ENCODE measurements around the gene KRT77. TPM values are rescaled to one million over a fixed set of nuclear protein-coding genes. Genes with fewer than 3 reads are reported as not detected.

KRT77 gene
- polyA plus RNA-seq, 3 donors: not detected

GRCh38 chr12:52667509-52667908, 35.8 kb downstream of the KRT77 start:
- no peak overlapping the region for H3K4me3 Mint-ChIP-seq
- Histone ChIP-seq H3K4me3 (replicated peaks in 1 of 3; ENCODE audit: low read depth in 2 of 3, low read length in 3 of 3) (no peak overlapping the region), H3K27ac (ENCODE audit: low read depth in 1 of 2, low read length in 2 of 2) (no peak overlapping the region), H4K20me1 (ENCODE audit: insufficient read depth, low read length) (no peaks in the 10 kb centered on the region), H3K36me3 (replicated peaks in 1 of 2; ENCODE audit: control insufficient read depth in 1 of 2, insufficient read depth in 2 of 2, low read length in 2 of 2) (no peaks in the 10 kb centered on the region), H2AFZ (ENCODE audit: insufficient read depth, low read depth, low read length, poor library complexity, severe bottlenecking) (no peak overlapping the region), H3K9ac (ENCODE audit: insufficient read depth, low read length, poor library complexity, severe bottlenecking) (no peak overlapping the region), H3K4me1 (ENCODE audit: control insufficient read depth in 1 of 2, insufficient read depth in 2 of 2, low read length in 2 of 2) (no peaks in the 10 kb centered on the region), H3K79me2 (ENCODE audit: insufficient read depth, low read length) (no peaks in the 10 kb centered on the region), H3K27me3 (ENCODE audit: control insufficient read depth in 2 of 2, insufficient read depth in 2 of 2, low read length in 2 of 2) (no peaks in the 10 kb centered on the region), H3K9me3 (replicated peaks in 1 of 2; ENCODE audit: control insufficient read depth in 1 of 2, insufficient read depth in 1 of 2, low read length in 2 of 2) (no peaks in the 10 kb centered on the region), H3K4me2 (replicated peaks; ENCODE audit: extremely low read depth, low read length, poor library complexity, severe bottlenecking) (no peak overlapping the region)
- no peak for DNase-seq
- no peaks in the 10 kb centered on the region for H3K9me3 Mint-ChIP-seq
- H3K27me3 Mint-ChIP-seq (ENCODE audit: low read depth in 3 of 3): peaks cover 0 to 2% (median 2%) of the 10 kb centered on the region in 3 donors
- WGBS (ENCODE audit: insufficient coverage): 90% methylated on average over 7 of the region's 9 CpGs
- no peak for TF ChIP-seq CTCF (IDR thresholded peaks at IDR 0.05)
- H3K27ac Mint-ChIP-seq: no peak overlapping the region
- no peaks in the 10 kb centered on the region for H3K36me3 Mint-ChIP-seq
- no peaks in the 10 kb centered on the region for H3K4me1 Mint-ChIP-seq
- intact Hi-C loops (cut with micrococcal nuclease): no loop called here

GRCh38 chr12:52666471-52666870, 36.9 kb downstream of the KRT77 start:
- Mint-ChIP-seq H3K36me3 (no peaks in the 10 kb centered on the region), H3K9me3 (no peaks in the 10 kb centered on the region), H3K4me3 (no peak overlapping the region), H3K4me1 (no peaks in the 10 kb centered on the region), H3K27me3 (ENCODE audit: low read depth in 3 of 3) (peaks cover 0 to 4% (median 2%) of the 10 kb centered on the region in 3 donors), H3K27ac (no peak overlapping the region)
- Histone ChIP-seq H2AFZ (ENCODE audit: insufficient read depth, low read depth, low read length, poor library complexity, severe bottlenecking) (no peak overlapping the region), H3K9ac (ENCODE audit: insufficient read depth, low read length, poor library complexity, severe bottlenecking) (no peak overlapping the region), H3K36me3 (replicated peaks in 1 of 2; ENCODE audit: control insufficient read depth in 1 of 2, insufficient read depth in 2 of 2, low read length in 2 of 2) (no peaks in the 10 kb centered on the region), H3K27ac (ENCODE audit: low read depth in 1 of 2, low read length in 2 of 2) (no peak overlapping the region), H3K27me3 (ENCODE audit: control insufficient read depth in 2 of 2, insufficient read depth in 2 of 2, low read length in 2 of 2) (no peaks in the 10 kb centered on the region), H3K4me1 (ENCODE audit: control insufficient read depth in 1 of 2, insufficient read depth in 2 of 2, low read length in 2 of 2) (no peaks in the 10 kb centered on the region), H3K79me2 (ENCODE audit: insufficient read depth, low read length) (no peaks in the 10 kb centered on the region), H3K4me3 (replicated peaks in 1 of 3; ENCODE audit: low read depth in 2 of 3, low read length in 3 of 3) (no peak overlapping the region), H3K4me2 (replicated peaks; ENCODE audit: extremely low read depth, low read length, poor library complexity, severe bottlenecking) (no peak overlapping the region), H3K9me3 (replicated peaks in 1 of 2; ENCODE audit: control insufficient read depth in 1 of 2, insufficient read depth in 1 of 2, low read length in 2 of 2) (no peaks in the 10 kb centered on the region), H4K20me1 (ENCODE audit: insufficient read depth, low read length) (no peaks in the 10 kb centered on the region)
- no peak for DNase-seq
- intact Hi-C loops (cut with micrococcal nuclease): no loop called here
- WGBS (ENCODE audit: insufficient coverage): no CpG with 5 or more reads among the region's 3 CpGs
- no peak for TF ChIP-seq CTCF (IDR thresholded peaks at IDR 0.05)

Data from CD14-positive monocyte (primary cell).